ENCODE measurements around the gene EPHX1. TPM values are rescaled to one million over a fixed set of nuclear protein-coding genes. Genes with fewer than 3 reads are reported as not detected.

Gene EPHX1
- total RNA-seq, 1 donor from 2014 or later: 82.8 TPM

DNA sequence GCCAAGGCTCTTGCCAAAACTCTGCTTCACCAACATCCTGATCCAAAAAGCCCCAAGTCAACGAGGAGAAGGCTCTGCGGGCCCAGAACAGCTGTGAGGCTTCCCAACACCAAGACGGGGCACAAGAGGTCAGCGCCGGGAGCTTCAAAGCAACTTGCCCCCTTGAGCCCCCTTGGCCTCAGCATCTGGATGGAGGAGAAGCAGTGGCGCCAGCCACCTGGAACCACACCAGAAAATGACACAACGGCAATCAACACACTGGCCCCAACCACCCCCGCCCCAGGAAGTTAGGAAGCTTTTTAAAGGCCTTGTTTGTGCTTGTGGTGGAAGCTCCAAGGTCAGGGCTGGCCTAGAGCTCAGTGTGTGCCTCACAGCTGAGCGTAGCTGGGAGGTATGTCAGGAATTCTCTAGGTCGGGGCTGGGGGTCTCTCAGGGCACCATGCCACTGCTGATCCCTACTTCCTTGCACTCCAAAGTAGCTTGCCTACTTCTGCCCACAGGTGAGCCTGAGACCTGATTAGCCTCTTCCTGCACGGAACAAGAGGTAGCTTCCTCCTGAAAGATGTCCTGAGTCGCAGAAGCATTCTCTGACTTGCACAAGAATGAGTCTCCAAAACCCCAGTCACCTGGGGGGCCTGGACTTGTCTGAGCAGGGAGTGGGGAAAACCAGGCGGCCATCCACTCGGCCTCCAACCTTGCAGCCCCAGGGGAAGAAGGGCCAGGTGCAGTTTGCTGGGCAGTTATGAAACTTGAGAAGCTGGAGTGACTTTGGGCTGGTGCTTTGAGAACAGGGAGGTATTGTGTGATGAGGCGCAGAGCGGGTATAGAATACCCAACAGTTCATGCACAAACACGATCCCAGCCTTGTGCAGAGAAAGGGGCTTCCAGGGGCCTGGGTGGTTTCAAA is 42.0 kb upstream of the EPHX1 start:
- Histone ChIP-seq H3K4me3 (ENCODE audit: insufficient read depth, low read depth, low read length) (no peak overlapping the region), H3K27me3 (ENCODE audit: insufficient read depth, low read length) (no peaks in the 10 kb centered on the region), H4K20me1 (ENCODE audit: insufficient read depth, low read length) (no peaks in the 10 kb centered on the region), H3K4me1 (ENCODE audit: insufficient read depth, low read length) (peaks cover 51% of the 10 kb centered on the region), H2AFZ (ENCODE audit: low read depth, low read length) (peak overlapping the region; percentile 4), H3K4me2 (ENCODE audit: low read length) (peak overlapping the region; percentile 72), H3K9me3 (ENCODE audit: insufficient read depth, low read depth, low read length) (no peaks in the 10 kb centered on the region), H3K9ac (ENCODE audit: low read length) (peak overlapping the region; percentile 53), H3K27ac (ENCODE audit: low read depth, low read length) (peak overlapping the region; percentile 76), H3K79me2 (ENCODE audit: insufficient read depth, low read length) (no peaks in the 10 kb centered on the region), H3K36me3 (ENCODE audit: insufficient read depth, low read length) (no peaks in the 10 kb centered on the region)
- H3K36me3 Mint-ChIP-seq (ENCODE audit: low read depth, unreplicated experiment): no peaks in the 10 kb centered on the region
- FAIRE-seq: no peak
- H3K4me1 Mint-ChIP-seq (ENCODE audit: low read depth, unreplicated experiment): peaks cover 72% of the 10 kb centered on the region
- H3K4me3 Mint-ChIP-seq (ENCODE audit: unreplicated experiment): peak overlapping the region; percentile 20
- TF ChIP-seq, protein P1, sequence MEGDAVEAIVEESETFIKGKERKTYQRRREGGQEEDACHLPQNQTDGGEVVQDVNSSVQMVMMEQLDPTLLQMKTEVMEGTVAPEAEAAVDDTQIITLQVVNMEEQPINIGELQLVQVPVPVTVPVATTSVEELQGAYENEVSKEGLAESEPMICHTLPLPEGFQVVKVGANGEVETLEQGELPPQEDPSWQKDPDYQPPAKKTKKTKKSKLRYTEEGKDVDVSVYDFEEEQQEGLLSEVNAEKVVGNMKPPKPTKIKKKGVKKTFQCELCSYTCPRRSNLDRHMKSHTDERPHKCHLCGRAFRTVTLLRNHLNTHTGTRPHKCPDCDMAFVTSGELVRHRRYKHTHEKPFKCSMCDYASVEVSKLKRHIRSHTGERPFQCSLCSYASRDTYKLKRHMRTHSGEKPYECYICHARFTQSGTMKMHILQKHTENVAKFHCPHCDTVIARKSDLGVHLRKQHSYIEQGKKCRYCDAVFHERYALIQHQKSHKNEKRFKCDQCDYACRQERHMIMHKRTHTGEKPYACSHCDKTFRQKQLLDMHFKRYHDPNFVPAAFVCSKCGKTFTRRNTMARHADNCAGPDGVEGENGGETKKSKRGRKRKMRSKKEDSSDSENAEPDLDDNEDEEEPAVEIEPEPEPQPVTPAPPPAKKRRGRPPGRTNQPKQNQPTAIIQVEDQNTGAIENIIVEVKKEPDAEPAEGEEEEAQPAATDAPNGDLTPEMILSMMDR (IDR thresholded peaks at IDR 0.05; ENCODE audit: insufficient read depth, low read depth, low read length): no peak
- no peak for TF ChIP-seq EZH2 (IDR thresholded peaks at IDR 0.05; ENCODE audit: insufficient read depth, low read length)
- peak; percentile 68 for DNase-seq (ENCODE audit: low read depth)
- no peaks in the 10 kb centered on the region for H3K9me3 Mint-ChIP-seq (ENCODE audit: unreplicated experiment)
- H3K27me3 Mint-ChIP-seq (ENCODE audit: low read depth, unreplicated experiment): no peaks in the 10 kb centered on the region
- peak overlapping the region; percentile 93 for H3K27ac Mint-ChIP-seq (ENCODE audit: unreplicated experiment)

DNA sequence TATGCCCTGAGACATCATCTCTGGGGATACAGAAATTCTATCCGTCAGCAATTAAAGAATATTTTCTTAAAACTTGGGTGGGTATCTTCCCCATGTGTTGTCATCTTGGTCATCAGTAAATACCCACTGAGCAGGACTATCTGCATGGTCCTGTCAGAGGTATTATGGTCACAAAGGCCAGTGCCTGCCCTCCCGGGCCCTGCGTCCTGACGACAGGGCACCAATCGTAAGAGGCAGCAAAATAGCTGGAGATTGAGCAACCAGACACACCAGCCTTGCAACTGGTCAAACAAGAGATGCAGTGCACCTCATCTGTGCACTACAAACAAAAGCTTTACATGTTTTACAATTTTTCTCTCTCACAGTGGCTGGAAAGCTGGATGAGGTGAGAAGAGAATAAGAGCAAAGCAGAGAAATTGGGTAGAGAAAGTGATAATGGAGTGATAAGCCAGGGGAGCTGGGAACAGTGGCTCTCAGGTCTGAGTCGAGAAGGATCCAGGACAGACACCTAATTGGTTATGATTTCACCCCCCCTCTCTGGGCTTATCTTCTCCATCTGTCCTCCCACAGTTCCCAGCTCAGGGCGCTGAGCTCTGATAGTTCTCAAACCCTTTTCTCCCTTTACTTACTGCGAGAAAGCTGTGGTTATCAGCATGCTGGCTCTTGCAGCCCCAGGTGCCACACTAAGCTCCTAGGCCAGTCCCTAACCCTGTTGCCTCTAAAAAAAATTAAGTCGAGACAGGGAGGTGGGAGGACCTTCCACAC is 41.1 kb upstream of the EPHX1 start:
- Mint-ChIP-seq H3K27me3 (ENCODE audit: low read depth, unreplicated experiment) (no peaks in the 10 kb centered on the region), H3K27ac (ENCODE audit: unreplicated experiment) (peak overlapping the region; percentile 79), H3K9me3 (ENCODE audit: unreplicated experiment) (no peaks in the 10 kb centered on the region), H3K4me1 (ENCODE audit: low read depth, unreplicated experiment) (peaks cover 75% of the 10 kb centered on the region), H3K36me3 (ENCODE audit: low read depth, unreplicated experiment) (no peaks in the 10 kb centered on the region), H3K4me3 (ENCODE audit: unreplicated experiment) (peak overlapping the region; percentile 72)
- no peaks in the 10 kb centered on the region for H3K36me3 ChIP-seq (ENCODE audit: insufficient read depth, low read length)
- H3K9ac ChIP-seq (ENCODE audit: low read length): no peak overlapping the region
- H3K9me3 ChIP-seq (ENCODE audit: insufficient read depth, low read depth, low read length): no peaks in the 10 kb centered on the region
- peaks cover 45% of the 10 kb centered on the region for H3K4me1 ChIP-seq (ENCODE audit: insufficient read depth, low read length)
- no peak overlapping the region for H3K27ac ChIP-seq (ENCODE audit: low read depth, low read length)
- no peak overlapping the region for H3K4me2 ChIP-seq (ENCODE audit: low read length)
- DNase-seq (ENCODE audit: low read depth): no peak
- no peaks in the 10 kb centered on the region for H3K79me2 ChIP-seq (ENCODE audit: insufficient read depth, low read length)
- FAIRE-seq: no peak
- H3K4me3 ChIP-seq (ENCODE audit: insufficient read depth, low read depth, low read length): no peak overlapping the region
- H2AFZ ChIP-seq (ENCODE audit: low read depth, low read length): no peak overlapping the region
- no peaks in the 10 kb centered on the region for H4K20me1 ChIP-seq (ENCODE audit: insufficient read depth, low read length)
- no peaks in the 10 kb centered on the region for H3K27me3 ChIP-seq (ENCODE audit: insufficient read depth, low read length)
- TF ChIP-seq, protein P1 (IDR thresholded peaks at IDR 0.05; ENCODE audit: insufficient read depth, low read depth, low read length): no peak
- no peak for TF ChIP-seq EZH2 (IDR thresholded peaks at IDR 0.05; ENCODE audit: insufficient read depth, low read length)
